CD4-positive, alpha-beta T cell (primary cell): ENCODE measurements around the gene MAL. TPM values are rescaled to one million over a fixed set of nuclear protein-coding genes. Genes with fewer than 3 reads are reported as not detected.

Experiments
- ATAC-seq: fragments of 200-7000 bp; cut with Tn5 transposase; one replicate; pipeline ENCODE4 v1.10.0; 2022; ENCODE audit warnings: mild to moderate bottlenecking; ENCODE audit not compliant: poor library complexity
- CTCF ChIA-PET: fragments of 350-600 bp; sonication (Branson Sonifier 250); formaldehyde crosslinking; loops from one replicate; lab custom pipeline; 2021; ENCODE audit warnings: antibody characterized with exemption, inconsistent platforms; lab: Charles Lee
- POLR2A ChIA-PET: fragments of 350-600 bp; sonication (Branson Sonifier 250); formaldehyde crosslinking; loops from one replicate; lab custom pipeline; 2021; ENCODE audit warnings: antibody characterized with exemption, inconsistent platforms; lab: Charles Lee
- DNase-seq, 14 experiments: peaks; one replicate each; pipeline ENCODE4 v3.0.0-alpha.2; 2013 to 2020; ENCODE audit warnings: mixed read lengths in 2 of 14
- H3K27ac ChIP-seq, 2 donors: one replicate each; pipeline versions ENCODE4 v1.5.1 to v1.7.0; 2013; ENCODE audit warnings: low read length in 2 of 2, low read depth in 1 of 2, mild to moderate bottlenecking in 1 of 2
- H3K27me3 ChIP-seq, 2 experiments: 1 replicate in 1 of 2; 2 replicates in 1 of 2; pipeline versions ENCODE4 v1.6.1 to v1.7.0; 2013; ENCODE audit warnings: low read length in 2 of 2, control low read depth in 1 of 2, mild to moderate bottlenecking in 1 of 2, moderate library complexity in 1 of 2; ENCODE audit not compliant: insufficient read depth in 2 of 2, control insufficient read depth in 1 of 2
- H3K36me3 ChIP-seq: one replicate; pipeline ENCODE4 v1.6.1; 2013; ENCODE audit warnings: low read length, control low read depth; ENCODE audit not compliant: insufficient read depth
- H3K4me1 ChIP-seq: one replicate; pipeline ENCODE4 v1.6.1; 2013; ENCODE audit warnings: low read length, control low read depth; ENCODE audit not compliant: insufficient read depth
- H3K4me3 ChIP-seq: one replicate; pipeline ENCODE4 v1.5.1; 2013; ENCODE audit warnings: mild to moderate bottlenecking, low read length, moderate library complexity
- H3K9me3 ChIP-seq, 2 experiments: 1 replicate in 1 of 2; 2 replicates in 1 of 2; pipeline versions ENCODE4 v1.6.1 to v1.7.0; 2013; ENCODE audit warnings: low read length in 2 of 2, mild to moderate bottlenecking in 2 of 2, control low read depth in 1 of 2, moderate library complexity in 1 of 2; ENCODE audit not compliant: control insufficient read depth in 1 of 2, insufficient read depth in 1 of 2
- H3K27ac Mint-ChIP-seq: one replicate; pipeline ENCODE4 v1.8.0; 2020; ENCODE audit warnings: mixed read lengths
- H3K27me3 Mint-ChIP-seq: one replicate; pipeline ENCODE4 v1.8.0; 2021; ENCODE audit warnings: mixed read lengths
- H3K36me3 Mint-ChIP-seq: one replicate; pipeline ENCODE4 v1.8.0; 2021; ENCODE audit warnings: low read depth, mixed read lengths
- H3K4me1 Mint-ChIP-seq: one replicate; pipeline ENCODE4 v1.8.0; 2021; ENCODE audit warnings: low read depth, mixed read lengths
- H3K4me3 Mint-ChIP-seq: one replicate; pipeline ENCODE4 v1.8.0; 2020; ENCODE audit warnings: mild to moderate bottlenecking, mixed read lengths
- H3K9me3 Mint-ChIP-seq: one replicate; pipeline ENCODE4 v1.8.0; 2020; ENCODE audit warnings: mixed read lengths
- CTCF ChIP-seq: fragments of 200-600 bp; IDR thresholded peaks from one replicate; pipeline ENCODE4 v1.8.0; 2022; ENCODE audit warnings: antibody characterized with exemption, mild to moderate bottlenecking
- intact Hi-C, 2 experiments: fragments of 100-400 bp; cut with DNase I in 1 of 2; cut with micrococcal nuclease in 1 of 2; formaldehyde crosslinking; loops; one replicate each; pipeline versions ENCODE4 v1.15.1 to v1.9.0; 2023 to 2025; cut with DNase I, micrococcal nuclease
- total RNA-seq, 174 experiments: library from RNA in 2 of 174; stranded (reverse) in 2 of 174; gene quantifications; one replicate each; pipeline ENCODE4 v1.2.3 and lab custom pipeline; 2021 to 2026

Gene MAL
- total RNA-seq, 2 experiments from 2014 or later = 101 to 102 TPM

- peak in 10 of 14 experiments; percentile 15 to 56 (median 40) for DNase-seq
- no peak for ATAC-seq
- H3K4me3 ChIP-seq = peak overlapping the region; percentile 95
Observed at GRCh38 chr2:95026471-95027368, 1.2 kb downstream of the MAL start.

GRCh38 chr2:95027369-95027720 is 1.8 kb downstream of the MAL start:
- Histone ChIP-seq H3K36me3 (peaks cover 5% of the 10 kb centered on the region), H3K4me1 (peaks cover 77% of the 10 kb centered on the region), H3K27me3 (no peaks in the 10 kb centered on the region), H3K4me3 (peak overlapping the region; percentile 95), H3K27ac (peak overlapping the region in 1 of 2 donors; percentile 2), H3K9me3 (no peaks in the 10 kb centered on the region)
- DNase-seq = no peak
- intact Hi-C loops = no loop called here
- peak overlapping the region; percentile 99 for H3K4me3 Mint-ChIP-seq
- CTCF ChIA-PET = no interaction called here
- H3K4me1 Mint-ChIP-seq = peaks cover 86% of the 10 kb centered on the region
- no peak for TF ChIP-seq CTCF
- H3K9me3 Mint-ChIP-seq = no peaks in the 10 kb centered on the region
- no peak for ATAC-seq
- H3K36me3 Mint-ChIP-seq = peaks cover 40% of the 10 kb centered on the region
- POLR2A ChIA-PET = interaction anchor here (1.2 to 8.4 kb wide), 4 partner anchors 14 to 48 kb away, joined by 4 to 749 read pairs (median 50); no protein-coding TSS in a partner anchor
- H3K27me3 Mint-ChIP-seq = no peaks in the 10 kb centered on the region
- H3K27ac Mint-ChIP-seq = peak overlapping the region; percentile 77

More at GRCh38 chr2:95026471-95027368, 1.2 kb downstream of the MAL start:
- H3K36me3 ChIP-seq = peaks cover 5% of the 10 kb centered on the region
- TF ChIP-seq CTCF = no peak
- intact Hi-C loops = no loop called here
- Mint-ChIP-seq H3K4me1 (peaks cover 88% of the 10 kb centered on the region), H3K4me3 (peak overlapping the region; percentile 99), H3K27ac (peak overlapping the region; percentile 77), H3K9me3 (no peaks in the 10 kb centered on the region), H3K27me3 (no peaks in the 10 kb centered on the region), H3K36me3 (peaks cover 38% of the 10 kb centered on the region)
- H3K27me3 ChIP-seq = no peaks in the 10 kb centered on the region
- ChIA-PET POLR2A (interaction anchor here (0.7 to 8.4 kb wide), 15 partner anchors 8 to 139 kb away, joined by 3 to 749 read pairs (median 21); partner anchors contain the start of genes MRPS5, ZNF2 and ZNF514), CTCF (interaction anchor here (5.5 to 5.7 kb wide), 2 partner anchors 51 to 89 kb away, joined by 85 to 223 read pairs; no protein-coding TSS in a partner anchor)
- peaks cover 77% of the 10 kb centered on the region for H3K4me1 ChIP-seq
- no peak overlapping the region for H3K27ac ChIP-seq
- no peaks in the 10 kb centered on the region for H3K9me3 ChIP-seq

- Mint-ChIP-seq H3K4me3 (peak overlapping the region; percentile 63), H3K9me3 (no peaks in the 10 kb centered on the region), H3K4me1 (peaks cover 84% of the 10 kb centered on the region), H3K27ac (peak overlapping the region; percentile 55), H3K36me3 (peaks cover 44% of the 10 kb centered on the region), H3K27me3 (no peaks in the 10 kb centered on the region)
- H3K9me3 ChIP-seq = no peaks in the 10 kb centered on the region
- intact Hi-C loops = loop anchor here in 1 of 2 experiments (2.0 kb wide), 1 partner anchor 23 kb away; no protein-coding TSS in a partner anchor
- ChIA-PET CTCF (interaction anchor here (0.5 to 2.2 kb wide), 4 partner anchors 47 to 102 kb away, joined by 3 to 8 read pairs (median 4); no protein-coding TSS in a partner anchor), POLR2A (interaction anchor here (0.8 to 3.7 kb wide), 7 partner anchors 12 to 50 kb away, joined by 3 to 15 read pairs (median 4); no protein-coding TSS in a partner anchor)
- H3K4me3 ChIP-seq = no peak overlapping the region
- H3K36me3 ChIP-seq = peaks cover 25% of the 10 kb centered on the region
- no peak for ATAC-seq
- peaks cover 77% of the 10 kb centered on the region for H3K4me1 ChIP-seq
- no peak for TF ChIP-seq CTCF
- no peaks in the 10 kb centered on the region for H3K27me3 ChIP-seq
- DNase-seq = no peak
- peak overlapping the region; percentile 7 to 27 for H3K27ac ChIP-seq
Observed at GRCh38 chr2:95029898-95030341, 4.4 kb downstream of the MAL start.
